Ovary (tissue), 9 donors: ENCODE measurements around the gene ZFP1. TPM values are rescaled to one million over a fixed set of nuclear protein-coding genes. Genes with fewer than 3 reads are reported as not detected.

Experiments used
- DNase-seq, 5 donors: peaks; one replicate each; pipeline ENCODE4 v3.0.0-alpha.2; 2019 to 2020
- H3K27ac ChIP-seq, 2 donors: fragments of 200-600 bp; one replicate each; pipeline versions ENCODE4 v1.5.1 to v1.8.0; 2019 to 2022
- H3K27me3 ChIP-seq: fragments of 200-600 bp; one replicate; pipeline ENCODE4 v1.8.0; 2022
- H3K36me3 ChIP-seq: fragments of 200-600 bp; sonication (generic); one replicate; pipeline ENCODE4 v1.5.1; 2019
- H3K4me1 ChIP-seq: one replicate; pipeline ENCODE4 v1.8.1; 2013; ENCODE audit warnings: mild to moderate bottlenecking, moderate library complexity; ENCODE audit not compliant: insufficient read depth
- H3K4me3 ChIP-seq: fragments of 200-600 bp; sonication (generic); one replicate; pipeline ENCODE4 v1.5.1; 2017
- H3K9me3 ChIP-seq, 2 donors: fragments of 200-600 bp in 1 of 2; sonication (generic) in 1 of 2; one replicate each; pipeline versions ENCODE4 v1.5.1 to v1.8.1; 2013 to 2019; ENCODE audit warnings: mild to moderate bottlenecking in 1 of 2, moderate library complexity in 1 of 2
- CTCF ChIP-seq, 3 donors: fragments of 450-650 bp in 2 of 3; fragments of 200-600 bp in 1 of 3; IDR thresholded peaks; one replicate each; pipeline versions ENCODE4 v1.5.1 to v1.8.0; 2016 to 2022; ENCODE audit warnings: antibody characterized with exemption in 3 of 3, mild to moderate bottlenecking in 1 of 3
- EP300 ChIP-seq: sonication (generic); formaldehyde crosslinking; IDR thresholded peaks from one replicate; pipeline ENCODE4 v1.6.1; 2017; ENCODE audit warnings: antibody characterized with exemption
- POLR2A ChIP-seq: fragments of 450-650 bp; IDR thresholded peaks from one replicate; pipeline ENCODE4 v1.6.1; 2017; ENCODE audit warnings: antibody characterized with exemption, mild to moderate bottlenecking, moderate library complexity
- WGBS, 3 donors: extraction: QIAGEN DNeasy Blood & Tissue Kit in 1 of 3; methylation state at CpG; one replicate each; pipeline versions ENCODE4 v1.1.5 to v1.1.7; 2013 to 2017; 5-methylcytosine and 5-hydroxymethylcytosine counted together
- intact Hi-C, 4 donors: fragments of 100-400 bp; cut with DNase I; formaldehyde crosslinking; loops; one replicate each; pipeline versions ENCODE4 v1.11.0 to v1.15.1; 2022 to 2023
- polyA plus RNA-seq, 2 donors: library from polyadenylated mRNA; stranded (reverse); fragments of 200-250 nt in 1 of 2; fragments of 350-450 nt in 1 of 2; fragmentation: Illumina TruSeq in 1 of 2; extraction: RNeasy Lipid Tissue Mini Kit (QIAGEN cat#74804) in 1 of 2; gene quantifications; one replicate each; pipeline ENCODE4 v1.2.3, GENCODE V29; 2013 to 2014
- total RNA-seq, 7 donors: library from RNA; depleted of rRNA in 2 of 7; stranded (reverse); fragments of >200 nt in 2 of 7; fragmentation: NEBNext Ultra II Directional in 3 of 7; extraction: Animal tissue kit (Norgen Biotek cat#: 25700) in 3 of 7; gene quantifications; one replicate each; pipeline versions ENCODE4 v1.1.0 to v1.2.4, GENCODE V29; 2016 to 2023
- donor health status: DM: no; HTN: no; CAD: no; lungs with moderate emphysema.
- donor health status: DM: no; HTN: no; CAD: no.
- donor health status: Bipolar disorder and iron deficiency.
- donor health status: DM: yes; HTN: yes; CAD: no.
- donor health status: DM: no; HTN: no; CAD: no.
- donor health status: DM: yes; HTN: yes; CAD: no.

The ZFP1 gene
- total and polyA plus RNA-seq, 9 donors = 7.2 to 22.3 (median 13.5) TPM

- WGBS, 3 donors = 25 to 28% (median 27%) methylated on average over 26 of the region's 26 CpGs
- H3K27ac ChIP-seq = peak overlapping the region; percentile 14 to 76
- peak in 4 of 5 donors; percentile 51 to 69 (median 56) for DNase-seq
Measured at GRCh38 chr16:75111961-75112733, 36.2 kb upstream of the ZFP1 start.

GRCh38 chr16:75112734-75113491, 35.4 kb upstream of the ZFP1 start:
- H3K4me3 ChIP-seq = no peak overlapping the region
- no peak for TF ChIP-seq CTCF (IDR thresholded peaks at IDR 0.05)
- no peak for TF ChIP-seq EP300
- TF ChIP-seq POLR2A = no peak
- no peaks in the 10 kb centered on the region for H3K9me3 ChIP-seq
- intact Hi-C loops = loop anchor here in 2 of 4 donors (5.0 to 10.0 kb wide), 2 partner anchors 116 to 408 kb away; partner anchors contain the start of genes MLKL (in 1 of the 2) and ZNRF1 (in 1 of the 2)
- H3K36me3 ChIP-seq = no peaks in the 10 kb centered on the region
- H3K27me3 ChIP-seq = no peaks in the 10 kb centered on the region
- peak in 1 of 5 donors; percentile 47 for DNase-seq
- H3K27ac ChIP-seq = peak overlapping the region in 1 of 2 donors; percentile 76
- peaks cover 34% of the 10 kb centered on the region for H3K4me1 ChIP-seq
- 56 to 63% (median 60%) methylated on average over 14 of the region's 14 CpGs for WGBS, 3 donors

More at GRCh38 chr16:75111961-75112733, 36.2 kb upstream of the ZFP1 start:
- Histone ChIP-seq H3K9me3 (no peaks in the 10 kb centered on the region), H3K4me3 (no peak overlapping the region), H3K27me3 (no peaks in the 10 kb centered on the region), H3K4me1 (peaks cover 34% of the 10 kb centered on the region), H3K36me3 (no peaks in the 10 kb centered on the region)
- intact Hi-C loops = loop anchor here (1.0 to 10.0 kb wide), 4 partner anchors 113 to 407 kb away; partner anchors contain the start of genes ZNRF1 (in 3 of the 4) and MLKL (in 1 of the 4)
- TF ChIP-seq CTCF (IDR thresholded peaks at IDR 0.05) (no peak), EP300 (no peak), POLR2A (no peak)

- no peak for TF ChIP-seq EP300
- H3K4me3 ChIP-seq = no peak overlapping the region
- no peak overlapping the region for H3K27ac ChIP-seq
- H3K36me3 ChIP-seq = no peaks in the 10 kb centered on the region
- intact Hi-C loops = loop anchor here in 2 of 4 donors (5.0 to 10.0 kb wide), 2 partner anchors 116 to 409 kb away; partner anchors contain the start of genes MLKL (in 1 of the 2) and ZNRF1 (in 1 of the 2)
- peaks cover 33% of the 10 kb centered on the region for H3K4me1 ChIP-seq
- DNase-seq = peak in 1 of 5 donors; percentile 35
- H3K9me3 ChIP-seq = no peaks in the 10 kb centered on the region
- H3K27me3 ChIP-seq = no peaks in the 10 kb centered on the region
- 86 to 90% (median 89%) methylated on average over 18 to 20 of the region's 20 CpGs for WGBS, 3 donors
Measured at GRCh38 chr16:75113541-75114121, 34.7 kb upstream of the ZFP1 start.

GRCh38 chr16:75114179-75114945, 34.0 kb upstream of the ZFP1 start:
- peaks cover 28% of the 10 kb centered on the region for H3K4me1 ChIP-seq
- H3K27me3 ChIP-seq = no peaks in the 10 kb centered on the region
- intact Hi-C loops = loop anchor here in 2 of 4 donors (5.0 to 10.0 kb wide), 2 partner anchors 117 to 410 kb away; partner anchors contain the start of genes MLKL (in 1 of the 2) and ZNRF1 (in 1 of the 2)
- H3K27ac ChIP-seq = no peak overlapping the region
- H3K9me3 ChIP-seq = no peaks in the 10 kb centered on the region
- WGBS, 3 donors = 82 to 93% (median 85%) methylated on average over 30 to 44 of the region's 44 CpGs
- no peaks in the 10 kb centered on the region for H3K36me3 ChIP-seq
- DNase-seq = peak in 2 of 5 donors; percentile 34 to 42
- no peak overlapping the region for H3K4me3 ChIP-seq
- TF ChIP-seq CTCF (IDR thresholded peaks at IDR 0.05) (no peak), POLR2A (no peak), EP300 (no peak)
